Omental fat pad (tissue), 4 donors: ENCODE results near the gene TRABD2B. TPM values are rescaled to one million over a fixed set of nuclear protein-coding genes. Genes with fewer than 3 reads are reported as not detected.

Experiments
- ATAC-seq: fragments of 150-250 bp; one replicate; pipeline ENCODE4 v1.9.1; 2016; ENCODE audit warnings: mild to moderate bottlenecking, moderate library complexity; ENCODE audit not compliant: low FRiP score
- DNase-seq: peaks from one replicate; pipeline ENCODE4 v3.0.0-alpha.2; 2019; ENCODE audit warnings: low spot score
- total RNA-seq, 4 donors: library from RNA; depleted of rRNA; stranded (reverse); fragments of >200 nt; gene quantifications; one replicate each; pipeline ENCODE4 v1.1.0, GENCODE V29; 2016
- TF ChIP-seq, protein P1 (sequence below), 3 donors: fragments of 450-650 bp; IDR thresholded peaks; one replicate each; pipeline ENCODE4 v1.5.1; 2016 to 2017; ENCODE audit warnings: antibody characterized with exemption in 3 of 3, mild to moderate bottlenecking in 3 of 3, moderate library complexity in 2 of 3

The TRABD2B gene
- total RNA-seq, 4 donors from 2014 or later: 0.82 to 3.0 (median 1.8) TPM

DNA sequence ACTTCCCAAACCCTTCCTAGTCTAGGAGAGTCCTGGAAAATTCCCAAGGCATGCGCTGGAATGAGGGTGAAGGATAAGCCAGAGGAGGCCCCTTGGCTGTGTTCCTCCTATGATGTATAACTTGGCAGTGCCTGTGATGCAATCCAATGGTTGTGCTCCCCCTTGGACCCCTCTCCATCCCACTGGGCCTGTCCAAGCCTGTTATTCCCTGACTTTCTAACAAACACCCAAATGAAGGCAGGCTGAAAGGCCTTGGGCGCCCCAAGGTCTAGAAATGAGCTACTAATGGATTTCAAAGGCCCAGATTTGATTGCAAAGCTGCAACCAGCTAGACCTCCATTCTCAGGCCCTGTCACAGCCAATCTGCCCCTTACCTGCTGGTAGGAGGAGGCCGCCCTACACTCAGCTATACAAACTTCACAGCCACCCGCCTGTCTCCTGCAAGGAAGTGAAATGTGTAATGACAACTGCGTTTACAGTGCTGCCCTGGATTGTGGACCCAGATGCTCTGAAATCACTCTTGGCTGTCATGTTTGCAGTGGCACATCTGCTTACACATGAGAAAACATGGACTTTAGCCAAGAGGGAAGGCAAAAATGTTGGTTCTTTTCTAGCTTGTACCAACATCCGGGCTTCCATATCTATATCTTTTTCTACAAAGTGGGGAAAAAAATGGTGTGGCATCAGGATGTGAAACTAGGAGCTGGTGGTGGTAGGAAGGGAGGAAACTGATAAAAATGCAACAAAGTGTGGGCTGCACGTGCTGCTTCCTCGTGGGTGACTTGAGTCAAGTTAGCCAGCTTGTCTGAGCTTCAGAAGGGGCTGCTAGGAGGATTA lies 130.4 kb downstream of the TRABD2B start:
- TF ChIP-seq, protein P1, sequence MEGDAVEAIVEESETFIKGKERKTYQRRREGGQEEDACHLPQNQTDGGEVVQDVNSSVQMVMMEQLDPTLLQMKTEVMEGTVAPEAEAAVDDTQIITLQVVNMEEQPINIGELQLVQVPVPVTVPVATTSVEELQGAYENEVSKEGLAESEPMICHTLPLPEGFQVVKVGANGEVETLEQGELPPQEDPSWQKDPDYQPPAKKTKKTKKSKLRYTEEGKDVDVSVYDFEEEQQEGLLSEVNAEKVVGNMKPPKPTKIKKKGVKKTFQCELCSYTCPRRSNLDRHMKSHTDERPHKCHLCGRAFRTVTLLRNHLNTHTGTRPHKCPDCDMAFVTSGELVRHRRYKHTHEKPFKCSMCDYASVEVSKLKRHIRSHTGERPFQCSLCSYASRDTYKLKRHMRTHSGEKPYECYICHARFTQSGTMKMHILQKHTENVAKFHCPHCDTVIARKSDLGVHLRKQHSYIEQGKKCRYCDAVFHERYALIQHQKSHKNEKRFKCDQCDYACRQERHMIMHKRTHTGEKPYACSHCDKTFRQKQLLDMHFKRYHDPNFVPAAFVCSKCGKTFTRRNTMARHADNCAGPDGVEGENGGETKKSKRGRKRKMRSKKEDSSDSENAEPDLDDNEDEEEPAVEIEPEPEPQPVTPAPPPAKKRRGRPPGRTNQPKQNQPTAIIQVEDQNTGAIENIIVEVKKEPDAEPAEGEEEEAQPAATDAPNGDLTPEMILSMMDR (IDR thresholded peaks at IDR 0.05): no peak
- DNase-seq: no peak
- no peak for ATAC-seq

DNA sequence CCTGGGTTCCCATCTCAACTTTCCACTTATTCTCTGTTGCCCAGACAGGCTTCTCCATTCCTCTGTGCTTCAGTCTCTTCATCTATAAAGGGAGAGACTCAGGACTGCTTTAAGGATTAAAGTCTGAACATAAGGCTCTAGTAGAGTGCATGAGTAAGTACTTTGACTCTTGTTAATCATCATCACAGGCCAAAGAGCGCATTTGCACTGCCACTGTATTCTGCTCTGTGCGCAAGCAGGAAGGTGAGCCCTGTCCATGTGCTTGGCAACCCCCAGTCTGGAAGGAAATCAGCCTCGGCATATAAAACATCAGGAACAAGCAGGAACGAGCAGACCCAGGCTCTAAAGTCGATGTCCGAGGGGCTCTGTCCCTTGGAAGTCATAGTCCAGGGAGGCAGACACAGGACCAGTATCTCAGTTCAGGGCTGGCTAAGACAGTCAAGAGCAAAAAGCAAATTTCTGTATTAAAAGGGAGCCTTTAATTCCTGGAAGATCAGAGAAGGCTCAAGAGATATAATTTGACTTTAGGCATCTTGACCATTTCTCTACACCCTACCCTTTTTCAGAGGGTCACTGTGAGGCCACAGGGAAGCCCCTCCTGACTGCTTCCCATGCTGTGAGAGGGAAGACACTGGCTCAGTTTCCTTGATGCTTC lies 131.2 kb downstream of the TRABD2B start:
- no peak for DNase-seq

DNA sequence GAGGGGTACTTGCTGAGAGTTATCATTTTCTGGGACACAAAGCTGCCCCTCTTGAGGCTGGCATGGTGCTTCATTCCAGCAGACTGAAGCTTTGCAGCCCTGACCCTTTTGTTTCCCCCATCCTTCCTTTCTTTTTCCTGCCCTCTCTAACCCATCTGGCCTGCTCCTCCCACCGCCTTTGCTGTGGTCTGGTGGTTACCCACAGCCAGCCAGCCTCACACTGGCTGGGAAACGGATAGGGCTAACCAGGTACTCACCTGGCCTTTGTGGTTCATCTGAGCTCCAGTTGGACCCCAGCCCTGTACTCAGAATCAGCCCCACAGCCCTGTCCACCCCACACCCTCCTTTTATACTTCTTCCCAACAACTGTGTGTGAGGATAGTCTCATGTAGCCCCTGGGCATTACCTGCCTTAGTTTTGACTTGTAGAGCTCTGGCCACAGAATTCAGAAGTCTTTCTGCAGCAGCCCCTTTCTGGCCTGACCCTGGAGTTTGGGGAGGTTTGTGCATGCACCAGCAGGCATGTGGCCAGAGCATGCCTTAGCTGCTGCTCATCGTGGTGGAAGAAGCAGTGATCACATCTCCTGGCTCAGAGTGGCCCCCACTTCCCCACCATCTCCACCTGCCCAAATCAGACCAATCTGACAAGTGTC lies 138.0 kb downstream of the TRABD2B start:
- ATAC-seq (no peak), DNase-seq (no peak)
- TF ChIP-seq, protein P1 (IDR thresholded peaks at IDR 0.05): no peak

More for the DNA sequence above, 131.2 kb downstream of the TRABD2B start:
- ATAC-seq: no peak
- TF ChIP-seq, protein P1 (IDR thresholded peaks at IDR 0.05): no peak

DNA sequence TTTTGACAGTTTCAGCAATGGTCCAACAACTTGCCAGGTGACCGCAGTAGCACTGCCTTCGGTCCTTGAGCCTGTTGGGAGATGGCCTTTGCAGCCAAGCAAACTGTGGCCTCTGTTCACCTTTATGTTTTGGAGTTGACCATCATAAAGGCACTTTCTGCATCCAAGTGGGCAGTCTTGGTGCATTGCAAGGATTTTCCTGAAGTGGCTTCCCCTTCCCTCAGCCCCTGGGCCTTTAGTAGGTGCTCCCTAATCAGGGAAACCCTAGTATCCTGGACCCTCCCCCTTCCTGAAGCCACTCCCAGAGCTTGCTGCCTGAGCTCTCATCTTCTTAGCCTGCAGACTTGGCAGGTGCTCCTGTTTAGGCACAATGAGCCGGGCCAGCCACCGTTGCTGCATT lies 140.2 kb downstream of the TRABD2B start:
- ATAC-seq (no peak), DNase-seq (no peak)
- TF ChIP-seq, protein P1 (IDR thresholded peaks at IDR 0.05): no peak

DNA sequence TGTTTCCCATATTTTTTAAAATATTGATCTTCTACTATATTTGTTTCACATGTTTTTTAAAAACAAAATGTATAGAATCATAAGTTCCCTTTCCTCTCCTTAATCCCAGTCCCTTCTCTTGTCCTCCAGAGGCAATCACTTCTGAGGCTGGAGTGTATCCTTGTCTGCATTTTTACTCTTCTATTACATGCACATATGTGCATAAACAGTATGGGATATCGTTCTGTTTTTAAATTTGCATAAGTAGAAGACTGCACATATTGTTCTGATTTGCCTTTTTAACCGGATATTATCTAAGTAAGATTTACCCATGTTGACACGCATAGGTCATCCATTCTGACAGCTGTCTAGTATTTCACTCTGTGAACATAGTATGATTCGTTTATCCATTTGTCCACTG lies 142.0 kb downstream of the TRABD2B start:
- no peak for DNase-seq
- TF ChIP-seq, protein P1 (IDR thresholded peaks at IDR 0.05): no peak
- no peak for ATAC-seq

DNA sequence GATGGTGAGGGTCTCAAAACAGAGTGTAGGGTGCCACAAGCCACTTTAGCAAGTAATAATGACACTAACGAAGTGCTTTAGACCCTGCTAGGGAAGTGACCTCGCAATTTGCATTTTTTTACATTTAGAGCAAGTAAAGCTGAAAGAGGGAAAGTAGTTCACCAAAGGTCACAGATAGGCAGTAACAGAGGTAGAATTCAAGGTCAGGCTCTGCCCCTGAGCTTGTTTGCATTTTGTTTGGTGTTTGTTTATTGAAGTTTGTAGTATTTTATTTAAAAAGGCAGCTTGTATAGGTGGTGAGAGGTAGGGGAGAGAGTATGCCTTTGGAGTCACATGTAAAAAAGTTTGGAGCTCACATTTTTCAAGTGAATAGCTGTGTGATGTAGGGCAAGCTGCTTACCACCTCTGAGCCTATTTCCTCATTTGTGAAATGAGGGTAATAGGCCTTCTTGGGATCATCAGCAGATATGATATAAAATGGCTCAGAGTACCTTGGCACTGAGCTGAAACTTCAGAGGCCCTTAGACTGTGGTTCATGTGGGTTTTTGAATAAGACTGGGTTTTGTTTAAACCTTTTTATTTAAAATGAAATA lies 142.5 kb downstream of the TRABD2B start:
- no peak for ATAC-seq

More for the DNA sequence above, 142.5 kb downstream of the TRABD2B start:
- no peak for DNase-seq
- TF ChIP-seq, protein P1 (IDR thresholded peaks at IDR 0.05): no peak
